HCT116 (cell line): ENCODE results near the gene IMPDH1.

Source experiments
- EZH2 ChIP-seq: fragments of 200-600 bp; sonication (generic); IDR thresholded peaks from 2 replicates; pipeline ENCODE4 v1.6.1; 2017; ENCODE audit warnings: antibody characterized with exemption, mixed run types
- POLR2A ChIP-seq: IDR thresholded peaks from 2 replicates; pipeline ENCODE4 v1.7.0; 2011; ENCODE audit warnings: borderline replicate concordance; ENCODE audit not compliant: insufficient read depth, insufficient read length; ENCODE audit errors: extremely low read depth
- SIN3A ChIP-seq: IDR thresholded peaks from 2 replicates; pipeline ENCODE4 v1.6.1; 2012; ENCODE audit warnings: low read depth

DNA sequence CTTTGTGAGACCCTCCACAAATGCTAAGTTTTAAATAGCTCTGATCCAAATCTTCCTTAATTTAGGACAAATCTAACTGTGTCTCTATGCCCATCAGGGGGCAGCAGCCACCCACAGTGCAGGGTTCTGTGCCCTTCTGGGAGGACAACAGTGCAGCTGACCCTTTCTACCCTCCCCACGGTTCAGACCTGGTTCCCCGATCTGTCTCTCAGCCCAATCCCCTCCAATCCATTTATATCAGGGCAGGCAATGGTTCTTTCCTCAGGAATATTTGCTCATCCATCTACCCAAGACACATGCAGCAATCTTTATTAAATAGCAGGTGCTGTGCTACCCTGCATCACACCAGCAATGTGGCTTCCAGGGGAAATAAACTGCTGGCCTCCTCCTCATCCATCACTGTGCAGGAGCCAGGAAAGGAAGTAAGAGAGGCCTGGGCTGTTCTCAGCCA is 62.1 kb downstream of the IMPDH1 start:
- TF ChIP-seq EZH2 = no peak
- TF ChIP-seq SIN3A = no peak
- TF ChIP-seq POLR2A = no peak
